Tibial artery (tissue), 4 donors: Measurements from ENCODE around the gene STK24.

Source experiments
- DNase-seq, 2 donors: peaks; one replicate each; pipeline ENCODE4 v3.0.0-alpha.2; 2019
- H3K27ac ChIP-seq, 2 donors: fragments of 200-600 bp; sonication (generic) in 1 of 2; 1 replicate in 1 of 2; 2 replicates in 1 of 2; pipeline ENCODE4 v1.5.1; 2018 to 2019; ENCODE audit warnings: mild to moderate bottlenecking in 1 of 2
- H3K27me3 ChIP-seq, 2 donors: fragments of 200-600 bp; sonication (generic) in 1 of 2; one replicate each; pipeline versions ENCODE4 v1.5.1 to v1.6.0; 2016 to 2019
- H3K36me3 ChIP-seq, 3 donors: fragments of 200-600 bp; sonication (generic) in 2 of 3; one replicate each; pipeline ENCODE4 v1.5.1; 2016 to 2019; ENCODE audit warnings: mild to moderate bottlenecking in 2 of 3
- H3K4me1 ChIP-seq, 4 donors: fragments of 200-600 bp; sonication (generic) in 2 of 4; 1 replicate in 3 of 4; 2 replicates in 1 of 4; pipeline ENCODE4 v1.5.1; 2016 to 2019
- H3K4me3 ChIP-seq, 2 donors: fragments of 200-600 bp; sonication (generic) in 1 of 2; 1 replicate in 1 of 2; 2 replicates in 1 of 2; pipeline ENCODE4 v1.5.1; 2018 to 2019; ENCODE audit warnings: mild to moderate bottlenecking in 2 of 2
- H3K9me3 ChIP-seq, 3 donors: fragments of 200-600 bp; sonication (generic) in 1 of 3; one replicate each; pipeline ENCODE4 v1.5.1; 2016 to 2019
- intact Hi-C: fragments of 100-400 bp; cut with DNase I; formaldehyde crosslinking; loops from one replicate; pipeline ENCODE4 v1.15.0; 2023; ENCODE audit warnings: low total_unique reads
- TF ChIP-seq, protein P1 (sequence below), 2 experiments: fragments of 200-600 bp in 1 of 2; fragments of 450-650 bp in 1 of 2; IDR thresholded peaks; one replicate each; pipeline ENCODE4 v1.5.1; 2017 to 2019; ENCODE audit warnings: antibody characterized with exemption in 2 of 2, mild to moderate bottlenecking in 1 of 2, moderate library complexity in 1 of 2

The STK24 gene

DNA sequence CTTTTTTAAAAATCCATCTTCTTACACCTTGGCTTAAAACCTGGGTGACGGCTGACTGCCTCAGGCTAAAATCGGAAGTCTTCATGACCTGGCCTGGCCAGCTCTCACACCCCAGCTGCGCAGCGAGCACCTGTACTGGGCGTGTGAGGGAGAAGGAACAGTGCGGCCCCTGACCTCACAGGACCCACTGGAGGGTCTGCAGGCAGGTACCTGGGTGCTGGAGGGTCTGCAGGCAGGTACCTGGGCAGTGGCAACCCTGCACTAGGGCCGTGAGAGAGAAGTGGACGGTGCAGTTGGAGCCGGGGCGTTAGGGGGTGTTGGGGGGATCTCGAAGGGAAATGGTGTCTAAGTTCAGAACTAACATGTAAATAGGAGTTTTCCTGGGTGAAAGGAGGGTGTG lies 144.3 kb downstream of the STK24 start:
- no peak overlapping the region for H3K4me3 ChIP-seq
- H3K9me3 ChIP-seq: no peaks in the 10 kb centered on the region
- DNase-seq: no peak
- TF ChIP-seq, protein P1, sequence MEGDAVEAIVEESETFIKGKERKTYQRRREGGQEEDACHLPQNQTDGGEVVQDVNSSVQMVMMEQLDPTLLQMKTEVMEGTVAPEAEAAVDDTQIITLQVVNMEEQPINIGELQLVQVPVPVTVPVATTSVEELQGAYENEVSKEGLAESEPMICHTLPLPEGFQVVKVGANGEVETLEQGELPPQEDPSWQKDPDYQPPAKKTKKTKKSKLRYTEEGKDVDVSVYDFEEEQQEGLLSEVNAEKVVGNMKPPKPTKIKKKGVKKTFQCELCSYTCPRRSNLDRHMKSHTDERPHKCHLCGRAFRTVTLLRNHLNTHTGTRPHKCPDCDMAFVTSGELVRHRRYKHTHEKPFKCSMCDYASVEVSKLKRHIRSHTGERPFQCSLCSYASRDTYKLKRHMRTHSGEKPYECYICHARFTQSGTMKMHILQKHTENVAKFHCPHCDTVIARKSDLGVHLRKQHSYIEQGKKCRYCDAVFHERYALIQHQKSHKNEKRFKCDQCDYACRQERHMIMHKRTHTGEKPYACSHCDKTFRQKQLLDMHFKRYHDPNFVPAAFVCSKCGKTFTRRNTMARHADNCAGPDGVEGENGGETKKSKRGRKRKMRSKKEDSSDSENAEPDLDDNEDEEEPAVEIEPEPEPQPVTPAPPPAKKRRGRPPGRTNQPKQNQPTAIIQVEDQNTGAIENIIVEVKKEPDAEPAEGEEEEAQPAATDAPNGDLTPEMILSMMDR (IDR thresholded peaks at IDR 0.05): no peak
- H3K4me1 ChIP-seq: no peaks in the 10 kb centered on the region
- H3K27me3 ChIP-seq: no peaks in the 10 kb centered on the region
- H3K27ac ChIP-seq: no peak overlapping the region
- H3K36me3 ChIP-seq: peaks cover 11 to 49% (median 22%) of the 10 kb centered on the region in 3 donors
- intact Hi-C loops: no loop called here

DNA sequence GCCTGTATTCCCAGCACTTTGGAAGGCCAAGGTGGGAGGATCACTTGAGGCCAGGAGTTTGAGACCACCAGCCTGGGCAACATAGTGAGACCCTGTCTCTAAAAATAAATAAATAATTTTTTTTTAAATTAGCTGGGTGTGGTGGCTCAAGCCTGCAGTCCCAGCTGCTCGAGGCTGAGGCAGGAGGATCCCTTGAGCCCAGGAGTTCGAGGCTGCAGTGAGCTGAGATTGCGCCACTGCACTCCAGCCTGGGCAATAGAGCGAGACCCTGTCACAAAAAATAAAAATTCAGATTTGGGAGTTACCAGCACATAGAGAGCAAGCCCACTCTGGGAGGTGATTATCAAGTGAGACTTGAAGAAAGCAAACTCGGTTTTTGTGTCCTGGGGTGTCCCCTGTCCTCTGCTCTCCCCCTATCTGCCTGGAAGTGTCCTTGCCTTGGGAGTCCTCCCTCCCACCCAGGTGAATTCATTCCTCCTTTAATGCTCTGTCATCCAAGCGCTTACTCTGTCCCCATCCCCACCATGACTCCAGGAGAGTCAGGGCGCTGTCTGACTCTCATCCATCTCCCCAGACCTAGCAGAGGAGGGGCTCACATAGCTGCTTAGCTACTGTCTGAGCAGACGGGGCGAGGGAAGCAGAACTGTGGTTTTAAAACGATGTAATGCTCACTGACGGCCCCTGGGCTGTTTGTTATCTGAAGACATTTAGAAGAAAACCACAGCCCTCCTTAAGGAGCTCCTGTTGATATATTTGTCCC lies 146.8 kb downstream of the STK24 start:
- no peaks in the 10 kb centered on the region for H3K27me3 ChIP-seq
- TF ChIP-seq, protein P1 (IDR thresholded peaks at IDR 0.05): no peak
- peaks cover 6 to 50% (median 24%) of the 10 kb centered on the region in 3 donors for H3K36me3 ChIP-seq
- H3K4me3 ChIP-seq: no peak overlapping the region
- no peaks in the 10 kb centered on the region for H3K9me3 ChIP-seq
- H3K27ac ChIP-seq: no peak overlapping the region
- H3K4me1 ChIP-seq: no peaks in the 10 kb centered on the region
- DNase-seq: no peak
- intact Hi-C loops: loop anchor here (10.0 kb wide), 1 partner anchor 575 kb away; no protein-coding TSS in a partner anchor

DNA sequence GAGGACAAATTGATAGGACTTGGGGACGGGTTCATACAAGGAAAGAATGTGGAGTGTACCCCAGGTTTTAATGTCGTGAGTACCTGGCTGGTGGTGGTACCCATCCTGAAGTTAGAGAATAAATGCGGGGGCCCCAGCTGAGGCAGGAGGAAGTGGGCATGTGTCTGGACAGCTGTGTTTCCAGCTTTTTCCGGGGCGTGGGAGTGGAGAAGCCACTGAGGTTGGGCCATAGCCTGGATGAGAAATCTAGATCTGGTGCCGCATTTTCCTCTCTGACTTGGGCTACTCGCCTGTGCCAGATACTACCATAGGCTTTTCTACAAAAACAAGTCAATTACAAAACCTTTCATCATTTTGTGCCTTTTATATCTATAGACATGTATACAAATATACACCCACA lies 147.4 kb downstream of the STK24 start:
- TF ChIP-seq, protein P1 (IDR thresholded peaks at IDR 0.05): no peak
- H3K27me3 ChIP-seq: no peaks in the 10 kb centered on the region
- no peaks in the 10 kb centered on the region for H3K4me1 ChIP-seq
- no peaks in the 10 kb centered on the region for H3K9me3 ChIP-seq
- no peak overlapping the region for H3K4me3 ChIP-seq
- intact Hi-C loops: loop anchor here (10.0 kb wide), 1 partner anchor 575 kb away; no protein-coding TSS in a partner anchor
- H3K27ac ChIP-seq: no peak overlapping the region
- DNase-seq: no peak
- H3K36me3 ChIP-seq: peaks cover 10 to 53% (median 28%) of the 10 kb centered on the region in 3 donors

DNA sequence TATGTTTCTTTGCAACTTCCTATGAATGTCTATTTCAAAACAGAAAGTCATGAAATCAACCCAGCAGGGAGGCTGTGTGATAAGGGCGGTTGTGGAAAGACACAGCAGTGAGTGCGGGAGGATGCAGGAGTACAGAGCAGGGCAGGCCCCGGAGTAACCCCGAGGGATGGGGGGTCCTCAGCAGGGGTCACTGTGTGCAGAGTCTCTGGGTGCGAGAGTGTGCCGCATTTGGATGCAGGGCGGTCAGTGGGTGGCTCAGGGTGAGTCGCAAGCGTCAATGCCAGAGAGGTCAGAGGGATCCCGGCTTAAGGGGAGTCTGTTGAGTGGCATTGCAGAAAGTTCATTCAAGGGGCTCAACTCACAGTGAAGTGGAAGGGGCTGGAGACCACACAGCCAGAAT lies 147.8 kb downstream of the STK24 start:
- H3K9me3 ChIP-seq: no peaks in the 10 kb centered on the region
- no peak overlapping the region for H3K27ac ChIP-seq
- H3K27me3 ChIP-seq: no peaks in the 10 kb centered on the region
- DNase-seq: no peak
- H3K36me3 ChIP-seq: peaks cover 13 to 56% (median 32%) of the 10 kb centered on the region in 3 donors
- H3K4me1 ChIP-seq: no peaks in the 10 kb centered on the region
- TF ChIP-seq, protein P1 (IDR thresholded peaks at IDR 0.05): no peak
- H3K4me3 ChIP-seq: no peak overlapping the region
- intact Hi-C loops: loop anchor here (10.0 kb wide), 1 partner anchor 574 kb away; no protein-coding TSS in a partner anchor

DNA sequence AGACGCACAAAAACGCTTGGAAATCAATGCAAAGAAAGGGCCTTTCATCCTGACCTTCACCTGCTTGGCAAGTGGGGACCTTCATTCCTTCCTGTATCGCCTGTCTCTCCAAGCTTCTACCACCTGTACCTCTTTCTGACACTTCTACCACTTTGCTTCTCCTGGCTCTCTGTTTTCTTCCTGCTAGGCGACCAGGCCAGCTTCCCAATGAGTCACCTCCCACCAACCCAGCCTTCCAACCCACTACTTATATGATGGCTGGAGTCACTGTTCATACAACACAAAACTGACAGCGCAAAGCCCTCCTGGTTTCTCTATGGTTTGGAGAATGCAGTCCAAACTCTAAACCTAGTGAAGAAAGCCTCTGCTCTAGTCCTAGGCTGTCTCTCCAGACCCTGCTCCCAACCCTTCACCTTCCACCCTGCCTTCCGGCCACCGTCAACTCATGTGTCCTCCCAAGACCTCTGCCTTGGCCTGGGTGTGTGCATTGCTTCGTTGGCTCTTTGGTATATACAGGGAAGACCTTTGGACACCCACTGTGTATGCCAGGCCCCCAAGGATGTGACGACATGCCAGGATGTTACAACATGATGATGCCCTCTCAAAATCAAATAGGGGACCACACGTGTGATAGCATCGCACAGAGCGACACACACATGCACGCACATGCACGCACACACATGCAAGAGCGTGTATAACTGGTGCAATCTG lies 148.5 kb downstream of the STK24 start:
- DNase-seq: no peak
- TF ChIP-seq, protein P1 (IDR thresholded peaks at IDR 0.05): no peak
- no peaks in the 10 kb centered on the region for H3K27me3 ChIP-seq
- peaks cover 13 to 59% (median 32%) of the 10 kb centered on the region in 3 donors for H3K36me3 ChIP-seq
- H3K4me1 ChIP-seq: no peaks in the 10 kb centered on the region
- intact Hi-C loops: loop anchor here (10.0 kb wide), 1 partner anchor 574 kb away; no protein-coding TSS in a partner anchor
- no peaks in the 10 kb centered on the region for H3K9me3 ChIP-seq
- no peak overlapping the region for H3K4me3 ChIP-seq
- no peak overlapping the region for H3K27ac ChIP-seq
